Heart left ventricle (tissue), 13 donors: ENCODE data around the gene MX2.
"Not testable (repeated sequence)": the region's sequence is repeated elsewhere in the genome, so short reads cannot be mapped to it uniquely, and the experiment has no call there.

Source experiments
- POLR2A ChIP-seq, 2 donors: fragments of 450-650 bp; IDR thresholded peaks; one replicate each; pipeline ENCODE4 v1.6.1; 2017; ENCODE audit warnings: antibody characterized with exemption in 2 of 2, mild to moderate bottlenecking in 2 of 2, moderate library complexity in 2 of 2
- TF ChIP-seq, protein P1 (sequence below), 12 donors: fragments of 200-600 bp; sonication (generic) in 4 of 12; IDR thresholded peaks; one replicate each; pipeline versions ENCODE4 v1.5.0 to v1.8.0; 2018 to 2022; ENCODE audit warnings: antibody characterized with exemption in 12 of 12, mild to moderate bottlenecking in 5 of 12
- donor health status: ischemic (EF 13 %, LVEDD 7.1; RV severe dilation, severe dysfunction).
- donor health status: DM: no; HTN: yes; CAD: no.
- donor health status: DM: no; HTN: no; CAD: no.
- donor health status: ischemic (EF 25% LVEDD 6.9; RV normal size, moderate dysfunction).
- donor health status: ischemic (EF 25% LVEDD 5.7; RV mildly dilated, moderate dysfunction).
- donor health status: ischemic (EF 35%, LVEDD 5.7; RV mildly dilated, moderate dysfunction).
- donor health status: nonischemic (EF 11% LVEDD 7.7; RV severe dilation, severe dysfunction).
- donor health status: DM: yes; HTN: yes; CAD: no.
- donor health status: PGD.
- donor health status: ischemic (EF 29% LVEDD 5.4; RV normal size, mild dysfunction).
- donor health status: nonischemic (EF 23%, LVEDD 6.1; RV moderate dilation, normal function).

DNA sequence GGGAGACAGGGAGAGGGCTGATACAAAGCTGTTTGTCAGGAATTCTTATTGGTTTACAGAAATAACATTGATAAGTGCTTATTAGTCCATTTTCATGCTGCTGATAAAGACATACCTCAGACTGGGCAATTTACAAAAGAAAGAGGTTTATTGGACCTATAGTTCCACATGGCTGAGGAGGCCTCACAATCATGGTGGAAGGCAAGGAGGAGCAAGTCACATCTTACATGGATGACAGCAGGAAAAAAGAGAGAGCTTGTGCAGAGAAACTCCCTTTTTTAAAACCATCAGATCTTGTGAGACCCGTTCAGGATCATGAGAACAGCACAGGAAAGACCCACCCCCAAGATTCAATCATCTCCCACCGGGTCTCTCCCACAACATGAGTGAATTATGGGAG is 55.7 kb downstream of the MX2 start:
- TF ChIP-seq, protein P1, sequence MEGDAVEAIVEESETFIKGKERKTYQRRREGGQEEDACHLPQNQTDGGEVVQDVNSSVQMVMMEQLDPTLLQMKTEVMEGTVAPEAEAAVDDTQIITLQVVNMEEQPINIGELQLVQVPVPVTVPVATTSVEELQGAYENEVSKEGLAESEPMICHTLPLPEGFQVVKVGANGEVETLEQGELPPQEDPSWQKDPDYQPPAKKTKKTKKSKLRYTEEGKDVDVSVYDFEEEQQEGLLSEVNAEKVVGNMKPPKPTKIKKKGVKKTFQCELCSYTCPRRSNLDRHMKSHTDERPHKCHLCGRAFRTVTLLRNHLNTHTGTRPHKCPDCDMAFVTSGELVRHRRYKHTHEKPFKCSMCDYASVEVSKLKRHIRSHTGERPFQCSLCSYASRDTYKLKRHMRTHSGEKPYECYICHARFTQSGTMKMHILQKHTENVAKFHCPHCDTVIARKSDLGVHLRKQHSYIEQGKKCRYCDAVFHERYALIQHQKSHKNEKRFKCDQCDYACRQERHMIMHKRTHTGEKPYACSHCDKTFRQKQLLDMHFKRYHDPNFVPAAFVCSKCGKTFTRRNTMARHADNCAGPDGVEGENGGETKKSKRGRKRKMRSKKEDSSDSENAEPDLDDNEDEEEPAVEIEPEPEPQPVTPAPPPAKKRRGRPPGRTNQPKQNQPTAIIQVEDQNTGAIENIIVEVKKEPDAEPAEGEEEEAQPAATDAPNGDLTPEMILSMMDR (IDR thresholded peaks at IDR 0.05), result not testable (repeated sequence)
- TF ChIP-seq POLR2A (IDR thresholded peaks at IDR 0.05), result not testable (repeated sequence)
